SK-N-MC (cell line): ENCODE measurements around the gene CDKAL1.

ENCODE experiments used
- EZH2 ChIP-seq: fragments of 200-600 bp; sonication (generic); IDR thresholded peaks from one replicate; pipeline ENCODE4 v1.6.1; 2017; ENCODE audit warnings: antibody characterized with exemption
- FOXP2 ChIP-seq: optimal IDR thresholded peaks from 2 replicates; pipeline ENCODE3; 2011; ENCODE audit warnings: mild to moderate bottlenecking, moderate library complexity; ENCODE audit not compliant: insufficient read depth; ENCODE audit errors: extremely low read length, control extremely low read depth
- POLR2AphosphoS5 ChIP-seq: IDR thresholded peaks from 2 replicates; pipeline ENCODE4 v1.6.1; 2012; ENCODE audit warnings: mild to moderate bottlenecking, low read depth, low read length, borderline replicate concordance

DNA sequence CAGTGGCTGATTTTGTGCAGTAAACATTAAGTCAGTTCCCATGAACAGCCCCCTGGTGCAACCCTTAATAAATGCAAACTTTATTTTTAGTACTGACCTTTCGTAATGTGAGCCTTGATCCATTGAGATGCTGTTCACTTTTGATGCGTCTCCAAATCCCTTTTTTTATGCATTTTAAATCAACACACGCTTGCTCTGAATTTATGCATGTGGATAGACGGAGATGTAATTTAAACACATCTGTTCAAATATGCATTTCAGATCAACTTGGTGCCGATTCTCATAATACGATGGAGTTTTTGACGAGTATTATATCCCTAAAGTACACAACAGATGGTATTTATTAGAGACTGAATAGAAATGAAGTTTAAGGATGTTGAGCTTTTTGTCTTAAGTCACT is 505.7 kb downstream of the CDKAL1 start:
- TF ChIP-seq POLR2AphosphoS5 (no peak), EZH2 (no peak), FOXP2 (no peak)
